NCI-H2196 treated with DMSO at 0.1 percent for 48 hours (cell line): ENCODE results near the gene MPP2.
"Not testable (repeated sequence)": the region's sequence is repeated elsewhere in the genome, so short reads cannot be mapped to it uniquely, and the experiment has no call there.

Source experiments
- DNase-seq: peaks from one replicate; lab custom pipeline; 2025; ENCODE audit not compliant: unreplicated experiment; lab: John Stamatoyannopoulos, UW

The MPP2 gene

GRCh38 chr17:43852571-43852970 lies 54.8 kb downstream of the MPP2 start:
- DNase-seq = no peak

- no peak for DNase-seq
Observed at GRCh38 chr17:43849116-43849515, 58.2 kb downstream of the MPP2 start.

GRCh38 chr17:43848601-43849000 lies 58.7 kb downstream of the MPP2 start:
- DNase-seq = no peak

- no peak for DNase-seq
Observed at GRCh38 chr17:43846963-43847371, 60.4 kb downstream of the MPP2 start, which contains the start of gene CD300LG. Gene CD300LG (plus strand): TSS chr17:43847176. CDS start chr17:43847217, 41 bp downstream.

- peak; percentile 59 for DNase-seq
Observed at GRCh38 chr17:43846221-43846712, 61.1 kb downstream of the MPP2 start.

- DNase-seq = no peak
Observed at GRCh38 chr17:43845766-43846165, 61.6 kb downstream of the MPP2 start.

GRCh38 chr17:43844241-43844640 lies 63.1 kb downstream of the MPP2 start:
- no peak for DNase-seq

- DNase-seq = no peak
Observed at GRCh38 chr17:43842975-43843325, 64.4 kb downstream of the MPP2 start.

- DNase-seq = not testable (repeated sequence)
Observed at GRCh38 chr17:43842091-43842974, 65.0 kb downstream of the MPP2 start.

- DNase-seq = no peak
Observed at GRCh38 chr17:43841282-43841681, 66.1 kb downstream of the MPP2 start.

- DNase-seq = no peak
Observed at GRCh38 chr17:43840814-43841213, 66.5 kb downstream of the MPP2 start.

- DNase-seq = peak; percentile 95
Observed at GRCh38 chr17:43839670-43840108, 67.6 kb downstream of the MPP2 start.

- DNase-seq = no peak
Observed at GRCh38 chr17:43834106-43834505, 73.2 kb downstream of the MPP2 start.

GRCh38 chr17:43832976-43833829 lies 74.1 kb downstream of the MPP2 start, which contains the start of gene MPP3:
Gene MPP3 (minus strand): TSS chr17:43833146. CDS start chr17:43831906, 1,240 bp downstream.
- peak; percentile 53 for DNase-seq

- no peak for DNase-seq
Observed at GRCh38 chr17:43832168-43832975, 75.0 kb downstream of the MPP2 start.

- no peak for DNase-seq
Observed at GRCh38 chr17:43831633-43832032, 75.7 kb downstream of the MPP2 start.

- no peak for DNase-seq
Observed at GRCh38 chr17:43830510-43831140, 76.7 kb downstream of the MPP2 start.

- no peak for DNase-seq
Observed at GRCh38 chr17:43829738-43830137, 77.6 kb downstream of the MPP2 start.

GRCh38 chr17:43827596-43827995 lies 79.7 kb downstream of the MPP2 start:
- DNase-seq = no peak

- DNase-seq = no peak
Observed at GRCh38 chr17:43826206-43826605, 81.1 kb downstream of the MPP2 start.
